HL-60 (cell line): Measurements from ENCODE around the gene CTPS2.

ENCODE experiments used
- CTCF ChIP-seq: IDR thresholded peaks from one replicate; pipeline ENCODE4 v1.5.1; 2011; ENCODE audit warnings: low read length, control low read depth, inconsistent platforms; ENCODE audit not compliant: insufficient read depth
- GABPA ChIP-seq: IDR thresholded peaks from 2 replicates; pipeline ENCODE4 v1.6.1; 2012; ENCODE audit warnings: low read depth
- POLR2AphosphoS5 ChIP-seq: IDR thresholded peaks from 2 replicates; pipeline ENCODE4 v1.6.1; 2012; ENCODE audit warnings: low read depth
- REST ChIP-seq: IDR thresholded peaks from 2 replicates; pipeline ENCODE4 v1.6.1; 2012; ENCODE audit warnings: low read depth; ENCODE audit not compliant: insufficient replicate concordance
- SPI1 ChIP-seq: IDR thresholded peaks from 2 replicates; pipeline ENCODE4 v1.6.1; 2012; ENCODE audit warnings: low read depth, mild to moderate bottlenecking, borderline replicate concordance

GRCh38 chrX:16702700-16703599, 9.5 kb downstream of the CTPS2 start:
- no peak for TF ChIP-seq CTCF
- no peak for TF ChIP-seq REST
- no peak for TF ChIP-seq GABPA
- no peak for TF ChIP-seq POLR2AphosphoS5
- TF ChIP-seq SPI1: no peak
